ENCODE measurements around the gene CST6.

The CST6 gene, protein sequence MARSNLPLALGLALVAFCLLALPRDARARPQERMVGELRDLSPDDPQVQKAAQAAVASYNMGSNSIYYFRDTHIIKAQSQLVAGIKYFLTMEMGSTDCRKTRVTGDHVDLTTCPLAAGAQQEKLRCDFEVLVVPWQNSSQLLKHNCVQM

DNA sequence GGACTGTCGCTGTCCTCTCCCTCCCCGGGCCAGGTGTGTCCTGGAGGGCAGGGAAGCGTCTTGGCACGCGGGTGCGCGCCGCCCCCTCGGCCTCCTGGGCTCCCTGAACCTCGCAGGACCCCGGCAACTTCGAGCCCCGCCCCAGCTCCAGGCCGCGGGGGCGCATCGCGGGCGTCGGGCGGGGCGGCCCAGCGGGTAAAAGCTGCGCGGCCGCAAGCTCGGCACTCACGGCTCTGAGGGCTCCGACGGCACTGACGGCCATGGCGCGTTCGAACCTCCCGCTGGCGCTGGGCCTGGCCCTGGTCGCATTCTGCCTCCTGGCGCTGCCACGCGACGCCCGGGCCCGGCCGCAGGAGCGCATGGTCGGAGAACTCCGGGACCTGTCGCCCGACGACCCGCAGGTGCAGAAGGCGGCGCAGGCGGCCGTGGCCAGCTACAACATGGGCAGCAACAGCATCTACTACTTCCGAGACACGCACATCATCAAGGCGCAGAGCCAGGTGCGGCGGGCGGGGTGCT is at the start of gene CST6:
CST6 (plus strand) TSS at position 224 of the 519 bp plus-strand sequence; CDS start at position 261, 37 bp downstream.
- no peak for DNase-seq (ENCODE audit: low spot score)
- TF ChIP-seq, protein P1, sequence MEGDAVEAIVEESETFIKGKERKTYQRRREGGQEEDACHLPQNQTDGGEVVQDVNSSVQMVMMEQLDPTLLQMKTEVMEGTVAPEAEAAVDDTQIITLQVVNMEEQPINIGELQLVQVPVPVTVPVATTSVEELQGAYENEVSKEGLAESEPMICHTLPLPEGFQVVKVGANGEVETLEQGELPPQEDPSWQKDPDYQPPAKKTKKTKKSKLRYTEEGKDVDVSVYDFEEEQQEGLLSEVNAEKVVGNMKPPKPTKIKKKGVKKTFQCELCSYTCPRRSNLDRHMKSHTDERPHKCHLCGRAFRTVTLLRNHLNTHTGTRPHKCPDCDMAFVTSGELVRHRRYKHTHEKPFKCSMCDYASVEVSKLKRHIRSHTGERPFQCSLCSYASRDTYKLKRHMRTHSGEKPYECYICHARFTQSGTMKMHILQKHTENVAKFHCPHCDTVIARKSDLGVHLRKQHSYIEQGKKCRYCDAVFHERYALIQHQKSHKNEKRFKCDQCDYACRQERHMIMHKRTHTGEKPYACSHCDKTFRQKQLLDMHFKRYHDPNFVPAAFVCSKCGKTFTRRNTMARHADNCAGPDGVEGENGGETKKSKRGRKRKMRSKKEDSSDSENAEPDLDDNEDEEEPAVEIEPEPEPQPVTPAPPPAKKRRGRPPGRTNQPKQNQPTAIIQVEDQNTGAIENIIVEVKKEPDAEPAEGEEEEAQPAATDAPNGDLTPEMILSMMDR (IDR thresholded peaks at IDR 0.05; ENCODE audit: extremely low read depth, insufficient read depth, missing control alignments): no peak
- in situ Hi-C loops (cut with MboI; ENCODE audit: low pct_unique_long_range_greater_than_20kb, low sequenced_read_pairs, unreplicated experiment): no loop called here

DNA sequence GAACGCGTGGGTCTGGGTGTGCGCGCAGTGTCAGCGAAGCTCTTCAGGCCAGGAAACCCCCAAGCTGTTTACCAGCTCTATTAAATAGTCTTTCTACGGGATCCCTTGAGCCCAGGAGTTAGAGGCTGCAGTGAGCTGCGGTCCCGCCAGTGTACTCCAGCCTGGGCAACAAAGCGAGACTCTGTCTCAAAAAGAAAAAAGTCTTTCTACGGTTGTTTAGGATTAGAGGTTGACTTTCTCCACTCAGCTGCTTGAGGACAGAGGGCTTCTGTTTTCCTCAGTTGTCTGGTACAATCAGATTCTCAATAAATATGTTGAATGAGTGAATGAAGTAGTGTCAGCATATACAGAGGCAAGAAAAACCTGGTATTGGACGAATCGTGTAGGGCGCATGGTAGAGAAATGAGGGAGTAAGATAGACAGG is 49.7 kb upstream of the CST6 start:
- DNase-seq (ENCODE audit: low spot score): no peak
- in situ Hi-C loops (cut with MboI; ENCODE audit: low pct_unique_long_range_greater_than_20kb, low sequenced_read_pairs, unreplicated experiment): no loop called here
- TF ChIP-seq, protein P1 (IDR thresholded peaks at IDR 0.05; ENCODE audit: extremely low read depth, insufficient read depth, missing control alignments): no peak

DNA sequence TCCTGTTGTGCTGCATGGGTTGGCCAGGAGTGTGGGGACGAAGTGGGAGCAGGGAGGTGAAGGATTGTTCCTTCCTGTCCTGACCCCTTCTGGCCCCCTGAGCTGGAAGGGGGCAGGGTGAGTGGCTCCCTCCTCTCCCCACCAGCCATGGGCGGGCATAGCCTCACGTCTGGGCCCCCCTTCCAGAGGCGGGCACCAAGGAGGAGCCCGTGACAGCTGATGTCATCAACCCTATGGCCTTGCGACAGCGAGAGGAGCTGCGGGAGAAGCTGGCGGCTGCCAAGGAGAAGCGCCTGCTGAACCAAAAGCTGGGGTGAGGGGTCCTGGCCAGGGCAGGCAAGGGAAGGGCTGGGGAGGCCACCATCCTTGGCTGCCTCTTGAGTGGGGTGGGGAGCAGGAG is 46.9 kb upstream of the CST6 start:
- in situ Hi-C loops (cut with MboI; ENCODE audit: low pct_unique_long_range_greater_than_20kb, low sequenced_read_pairs, unreplicated experiment): no loop called here
- DNase-seq (ENCODE audit: low spot score): no peak
- TF ChIP-seq, protein P1 (IDR thresholded peaks at IDR 0.05; ENCODE audit: extremely low read depth, insufficient read depth, missing control alignments): no peak

DNA sequence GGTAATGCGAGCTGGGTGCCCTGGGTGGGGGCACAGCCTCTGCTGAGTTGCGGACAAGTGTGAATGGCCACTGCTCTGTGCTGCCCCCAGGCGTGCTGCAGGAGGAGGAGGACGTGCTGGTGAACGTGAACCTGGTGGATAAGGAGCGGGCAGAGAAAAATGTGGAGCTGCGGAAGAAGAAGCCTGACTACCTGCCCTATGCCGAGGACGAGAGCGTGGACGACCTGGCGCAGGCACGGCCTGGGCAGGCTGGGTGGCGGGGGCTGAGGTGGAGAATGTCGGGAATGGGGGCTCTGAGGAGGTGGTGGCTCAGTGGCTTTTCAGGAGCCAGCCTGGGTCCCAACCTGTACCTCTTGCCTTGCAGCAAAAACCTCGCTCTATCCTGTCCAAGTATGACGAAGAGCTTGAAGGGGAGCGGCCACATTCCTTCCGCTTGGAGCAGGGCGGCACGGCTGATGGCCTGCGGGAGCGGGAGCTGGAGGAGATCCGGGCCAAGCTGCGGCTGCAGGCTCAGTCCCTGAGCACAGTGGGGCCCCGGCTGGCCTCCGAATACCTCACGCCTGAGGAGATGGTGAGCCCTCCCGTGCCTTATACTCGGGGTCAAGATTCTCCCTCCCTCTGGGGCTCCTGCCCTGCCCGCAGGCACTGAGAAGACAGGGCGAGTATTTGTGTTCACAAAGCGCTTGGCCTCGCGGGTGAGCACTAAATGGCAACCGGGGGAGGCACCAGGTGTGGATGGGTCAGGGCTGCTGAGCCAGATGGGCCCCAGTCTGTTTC is 45.6 kb upstream of the CST6 start:
- TF ChIP-seq, protein P1 (IDR thresholded peaks at IDR 0.05; ENCODE audit: extremely low read depth, insufficient read depth, missing control alignments): no peak
- in situ Hi-C loops (cut with MboI; ENCODE audit: low pct_unique_long_range_greater_than_20kb, low sequenced_read_pairs, unreplicated experiment): no loop called here

DNA sequence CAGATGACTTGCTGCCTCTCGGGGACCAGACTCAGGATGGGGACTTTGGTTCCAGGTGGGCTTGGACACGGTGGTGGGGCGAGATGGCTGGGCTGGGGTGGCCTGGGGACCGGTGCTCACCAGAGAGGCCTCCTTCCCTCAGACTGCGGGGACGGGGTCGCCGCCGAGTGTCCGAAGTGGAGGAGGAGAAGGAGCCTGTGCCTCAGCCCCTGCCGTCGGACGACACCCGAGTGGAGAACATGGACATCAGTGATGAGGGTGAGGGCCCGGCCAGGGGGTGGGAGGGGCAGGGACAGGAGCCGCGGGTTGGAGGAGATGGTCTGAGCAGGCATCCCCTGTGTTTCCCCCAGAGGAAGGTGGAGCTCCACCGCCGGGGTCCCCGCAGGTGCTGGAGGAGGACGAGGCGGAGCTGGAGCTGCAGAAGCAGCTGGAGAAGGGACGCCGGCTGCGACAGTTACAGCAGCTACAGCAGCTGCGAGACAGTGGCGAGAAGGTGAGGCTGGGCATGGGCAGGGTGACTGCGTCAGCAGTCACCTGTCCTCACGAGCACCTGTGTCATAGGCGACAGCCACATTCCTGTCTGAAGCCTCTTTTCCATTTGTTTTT is 44.4 kb upstream of the CST6 start:
- in situ Hi-C loops (cut with MboI; ENCODE audit: low pct_unique_long_range_greater_than_20kb, low sequenced_read_pairs, unreplicated experiment): no loop called here
- no peak for DNase-seq (ENCODE audit: low spot score)
- TF ChIP-seq, protein P1 (IDR thresholded peaks at IDR 0.05; ENCODE audit: extremely low read depth, insufficient read depth, missing control alignments): no peak

More for the DNA sequence above, 45.6 kb upstream of the CST6 start:
- DNase-seq (ENCODE audit: low spot score): no peak

DNA sequence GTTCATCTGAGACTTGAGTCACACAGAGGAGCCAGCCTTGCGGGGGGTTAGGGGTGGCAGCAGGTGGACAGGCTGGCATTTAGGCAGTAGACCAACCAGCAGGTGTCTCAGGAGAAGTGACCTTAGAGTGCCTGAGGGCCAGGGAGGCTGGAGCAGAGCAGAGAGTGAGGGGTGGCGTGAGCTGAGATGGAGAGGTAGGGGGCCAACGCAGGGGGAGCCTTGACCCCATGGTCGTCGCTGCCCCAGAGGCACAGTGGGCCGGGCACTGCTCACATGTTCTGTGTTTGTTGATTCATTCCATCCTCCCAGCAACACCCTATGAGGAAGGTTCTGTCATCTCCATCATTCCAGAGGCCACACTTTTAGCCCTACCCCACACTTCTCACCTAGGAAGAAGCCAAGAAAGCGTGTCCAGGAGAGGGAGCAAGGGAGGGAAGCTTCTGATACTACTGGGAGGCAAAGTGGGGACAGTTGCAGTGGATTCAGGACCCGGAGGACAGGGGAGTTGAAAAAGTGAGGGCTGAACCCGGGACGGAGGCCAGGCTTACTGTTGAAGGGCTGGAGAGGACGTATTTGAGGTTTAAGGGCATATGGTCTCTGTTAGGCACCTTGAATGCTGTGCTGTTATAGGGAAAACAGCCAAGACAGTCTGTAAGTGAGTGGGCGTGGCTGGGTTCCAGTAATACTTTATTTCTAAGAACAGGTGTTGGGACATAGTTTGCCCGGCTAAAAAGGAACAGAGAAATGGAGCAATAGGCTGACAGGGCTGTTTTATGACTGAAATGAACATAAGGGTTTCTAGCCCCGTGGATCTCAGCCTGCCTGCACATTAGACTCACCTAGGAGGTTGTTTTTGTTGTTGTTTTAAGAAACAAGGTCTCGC is 43.0 kb upstream of the CST6 start:
- in situ Hi-C loops (cut with MboI; ENCODE audit: low pct_unique_long_range_greater_than_20kb, low sequenced_read_pairs, unreplicated experiment): no loop called here
- DNase-seq (ENCODE audit: low spot score): no peak
- TF ChIP-seq, protein P1 (IDR thresholded peaks at IDR 0.05; ENCODE audit: extremely low read depth, insufficient read depth, missing control alignments): no peak
